Tibial nerve (tissue), 4 donors: ENCODE results near the gene ZNF45. TPM values are rescaled to one million over a fixed set of nuclear protein-coding genes. Genes with fewer than 3 reads are reported as not detected.

Source experiments
- DNase-seq, 2 donors: peaks; one replicate each; pipeline ENCODE4 v3.0.0-alpha.2; 2019; ENCODE audit warnings: low spot score in 2 of 2
- H3K27ac ChIP-seq, 4 donors: fragments of 200-600 bp; sonication (generic) in 3 of 4; one replicate each; pipeline ENCODE4 v1.5.1; 2017 to 2019; ENCODE audit warnings: mild to moderate bottlenecking in 1 of 4
- H3K27me3 ChIP-seq, 2 donors: fragments of 200-600 bp; sonication (generic) in 1 of 2; one replicate each; pipeline versions ENCODE4 v1.5.1 to v1.6.0; 2017 to 2019
- H3K36me3 ChIP-seq, 3 donors: fragments of 200-600 bp; sonication (generic); one replicate each; pipeline ENCODE4 v1.5.1; 2018 to 2019
- H3K4me1 ChIP-seq, 4 donors: fragments of 200-600 bp; sonication (generic) in 3 of 4; one replicate each; pipeline ENCODE4 v1.5.1; 2017 to 2019
- H3K4me3 ChIP-seq, 4 donors: fragments of 200-600 bp; sonication (generic) in 3 of 4; one replicate each; pipeline ENCODE4 v1.5.1; 2017 to 2019; ENCODE audit warnings: mild to moderate bottlenecking in 1 of 4, moderate library complexity in 1 of 4
- H3K9me3 ChIP-seq, 4 donors: fragments of 200-600 bp; sonication (generic) in 3 of 4; one replicate each; pipeline ENCODE4 v1.5.1; 2017 to 2019
- EP300 ChIP-seq, 2 donors: sonication (generic); formaldehyde crosslinking; IDR thresholded peaks; one replicate each; pipeline ENCODE4 v1.6.1; 2017; ENCODE audit warnings: antibody characterized with exemption in 2 of 2, mild to moderate bottlenecking in 1 of 2
- POLR2A ChIP-seq, 2 donors: fragments of 450-650 bp; IDR thresholded peaks; one replicate each; pipeline ENCODE4 v1.6.1; 2017; ENCODE audit warnings: antibody characterized with exemption in 2 of 2, mild to moderate bottlenecking in 2 of 2, moderate library complexity in 2 of 2
- WGBS, 2 donors: methylation state at CpG; one replicate each; pipeline ENCODE4 v1.1.5; 2018; 5-methylcytosine and 5-hydroxymethylcytosine counted together
- total RNA-seq, 4 donors: library from RNA; depleted of rRNA; stranded (reverse); fragments of >200 nt; gene quantifications; one replicate each; pipeline ENCODE4 v1.1.0, GENCODE V29; 2016
- TF ChIP-seq, protein P1 (sequence below), 5 experiments: fragments of 200-600 bp in 3 of 5; fragments of 450-650 bp in 2 of 5; sonication (generic) in 3 of 5; IDR thresholded peaks; one replicate each; pipeline ENCODE4 v1.5.1; 2016 to 2019; ENCODE audit warnings: antibody characterized with exemption in 5 of 5, mild to moderate bottlenecking in 3 of 5, moderate library complexity in 2 of 5

Gene ZNF45
- total RNA-seq, 4 donors from 2014 or later: 8.7 to 26.9 (median 17.7) TPM

DNA sequence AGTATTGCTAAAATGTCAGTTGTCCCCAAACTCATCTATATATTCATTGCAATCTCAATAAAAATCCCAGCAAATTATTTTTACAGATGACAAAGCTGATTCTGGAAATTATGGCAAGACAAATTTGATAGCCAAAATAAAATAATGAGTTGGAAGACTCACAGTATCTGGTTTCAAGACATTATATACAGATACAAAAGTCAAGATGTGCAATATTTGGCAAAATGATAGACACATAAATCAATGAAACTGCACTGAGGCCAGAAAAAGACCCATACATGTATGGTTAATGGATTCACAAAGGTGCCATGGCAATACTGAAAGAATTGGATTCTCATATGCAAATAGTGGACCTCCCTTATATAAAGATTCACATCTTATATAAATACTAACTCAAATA, 24.2 kb downstream of the ZNF45 start:
- peaks cover 0 to 98% (median 57%) of the 10 kb centered on the region in 4 donors for H3K9me3 ChIP-seq
- no peak overlapping the region for H3K4me3 ChIP-seq
- no peak for DNase-seq
- H3K27ac ChIP-seq: no peak overlapping the region
- H3K36me3 ChIP-seq: peaks cover 0 to 54% (median 20%) of the 10 kb centered on the region in 3 donors
- TF ChIP-seq EP300 (IDR thresholded peaks at IDR 0.05): no peak
- TF ChIP-seq POLR2A (IDR thresholded peaks at IDR 0.05): no peak
- no peaks in the 10 kb centered on the region for H3K27me3 ChIP-seq
- no peaks in the 10 kb centered on the region for H3K4me1 ChIP-seq

DNA sequence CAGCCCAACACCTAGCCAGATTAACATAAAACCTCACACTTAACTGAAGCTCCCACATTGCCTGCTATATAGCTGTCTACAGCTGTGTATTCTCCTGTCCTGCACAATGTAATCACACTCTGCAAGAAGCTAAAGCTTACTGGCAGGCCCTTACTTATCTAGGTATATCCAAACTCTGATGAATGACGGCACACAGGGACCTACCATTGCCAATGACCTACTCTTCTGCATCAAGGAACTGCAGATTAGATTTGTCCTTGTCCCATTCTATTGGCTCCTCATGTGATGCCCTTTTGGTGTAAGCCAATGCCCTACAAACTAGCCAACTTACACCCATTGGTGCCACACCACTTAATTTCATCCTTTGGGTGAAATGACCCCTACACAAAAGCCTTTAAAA, 26.4 kb downstream of the ZNF45 start:
- Histone ChIP-seq H3K4me3 (no peak overlapping the region), H3K27ac (no peak overlapping the region), H3K4me1 (no peaks in the 10 kb centered on the region), H3K27me3 (no peaks in the 10 kb centered on the region), H3K9me3 (peaks cover 0 to 96% (median 43%) of the 10 kb centered on the region in 4 donors), H3K36me3 (peaks cover 0 to 32% (median 0%) of the 10 kb centered on the region in 3 donors)
- DNase-seq: no peak
- TF ChIP-seq, protein P1, sequence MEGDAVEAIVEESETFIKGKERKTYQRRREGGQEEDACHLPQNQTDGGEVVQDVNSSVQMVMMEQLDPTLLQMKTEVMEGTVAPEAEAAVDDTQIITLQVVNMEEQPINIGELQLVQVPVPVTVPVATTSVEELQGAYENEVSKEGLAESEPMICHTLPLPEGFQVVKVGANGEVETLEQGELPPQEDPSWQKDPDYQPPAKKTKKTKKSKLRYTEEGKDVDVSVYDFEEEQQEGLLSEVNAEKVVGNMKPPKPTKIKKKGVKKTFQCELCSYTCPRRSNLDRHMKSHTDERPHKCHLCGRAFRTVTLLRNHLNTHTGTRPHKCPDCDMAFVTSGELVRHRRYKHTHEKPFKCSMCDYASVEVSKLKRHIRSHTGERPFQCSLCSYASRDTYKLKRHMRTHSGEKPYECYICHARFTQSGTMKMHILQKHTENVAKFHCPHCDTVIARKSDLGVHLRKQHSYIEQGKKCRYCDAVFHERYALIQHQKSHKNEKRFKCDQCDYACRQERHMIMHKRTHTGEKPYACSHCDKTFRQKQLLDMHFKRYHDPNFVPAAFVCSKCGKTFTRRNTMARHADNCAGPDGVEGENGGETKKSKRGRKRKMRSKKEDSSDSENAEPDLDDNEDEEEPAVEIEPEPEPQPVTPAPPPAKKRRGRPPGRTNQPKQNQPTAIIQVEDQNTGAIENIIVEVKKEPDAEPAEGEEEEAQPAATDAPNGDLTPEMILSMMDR (IDR thresholded peaks at IDR 0.05): no peak
- TF ChIP-seq EP300 (IDR thresholded peaks at IDR 0.05): no peak
- TF ChIP-seq POLR2A (IDR thresholded peaks at IDR 0.05): no peak
- WGBS, 2 donors: 93 to 100% methylated on average over 1 of the region's 1 CpG

DNA sequence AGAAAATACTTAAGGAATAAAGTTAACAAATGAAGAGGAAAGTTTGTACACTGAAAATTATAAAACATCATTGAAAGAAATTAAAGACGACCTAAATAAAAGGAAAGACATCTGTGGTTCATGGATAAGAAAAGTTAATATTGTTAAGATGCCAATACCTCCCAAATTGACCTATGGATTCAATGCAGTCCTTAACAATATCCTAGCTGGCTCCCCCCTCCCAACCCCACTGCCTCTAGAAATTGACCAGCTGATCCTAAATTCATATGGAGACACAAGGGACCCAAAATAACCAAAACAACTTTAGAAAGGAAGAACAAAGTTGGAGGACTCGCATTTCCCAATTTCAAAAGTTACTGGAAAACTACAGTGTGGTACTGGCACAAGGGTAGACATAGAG, 28.3 kb downstream of the ZNF45 start:
- H3K4me1 ChIP-seq: peaks cover 0 to 2% (median 0%) of the 10 kb centered on the region in 4 donors
- DNase-seq: no peak
- H3K9me3 ChIP-seq: peaks cover 0 to 96% (median 28%) of the 10 kb centered on the region in 4 donors
- peaks cover 0 to 13% (median 0%) of the 10 kb centered on the region in 3 donors for H3K36me3 ChIP-seq
- no peak overlapping the region for H3K4me3 ChIP-seq
- 95 to 97% methylated on average over 2 of the region's 2 CpGs for WGBS, 2 donors
- H3K27ac ChIP-seq: no peak overlapping the region
- no peaks in the 10 kb centered on the region for H3K27me3 ChIP-seq
- TF ChIP-seq POLR2A (IDR thresholded peaks at IDR 0.05) (no peak), EP300 (IDR thresholded peaks at IDR 0.05) (no peak)
- TF ChIP-seq, protein P1 (IDR thresholded peaks at IDR 0.05): no peak

DNA sequence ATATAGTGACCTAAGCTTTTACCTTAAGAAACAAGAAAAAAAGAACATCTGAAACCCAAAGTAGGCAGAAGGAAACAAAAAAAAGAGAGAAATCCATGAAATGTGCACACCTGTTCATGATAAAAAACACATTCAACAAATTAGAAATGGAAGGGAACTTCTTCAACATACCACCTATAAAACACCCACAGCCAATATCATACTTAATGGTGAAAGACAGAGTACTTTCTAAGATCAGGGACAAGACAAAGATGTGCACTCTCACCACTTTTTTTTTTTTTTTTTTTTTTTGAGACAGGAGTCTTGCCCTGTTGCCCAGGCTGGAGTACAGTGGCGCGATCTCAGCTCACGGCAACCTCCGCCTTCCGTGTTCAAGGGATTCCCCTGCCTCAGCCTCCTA, 29.2 kb downstream of the ZNF45 start:
- no peaks in the 10 kb centered on the region for H3K27me3 ChIP-seq
- peaks cover 0 to 8% (median 0%) of the 10 kb centered on the region in 4 donors for H3K4me1 ChIP-seq
- peaks cover 0 to 8% (median 0%) of the 10 kb centered on the region in 3 donors for H3K36me3 ChIP-seq
- H3K27ac ChIP-seq: no peak overlapping the region
- H3K4me3 ChIP-seq: no peak overlapping the region
- peaks cover 0 to 96% (median 23%) of the 10 kb centered on the region in 4 donors for H3K9me3 ChIP-seq
- WGBS, 2 donors: 93 to 96% methylated on average over 5 of the region's 5 CpGs
- DNase-seq: no peak
- TF ChIP-seq EP300 (IDR thresholded peaks at IDR 0.05): no peak
- TF ChIP-seq, protein P1 (IDR thresholded peaks at IDR 0.05): no peak

DNA sequence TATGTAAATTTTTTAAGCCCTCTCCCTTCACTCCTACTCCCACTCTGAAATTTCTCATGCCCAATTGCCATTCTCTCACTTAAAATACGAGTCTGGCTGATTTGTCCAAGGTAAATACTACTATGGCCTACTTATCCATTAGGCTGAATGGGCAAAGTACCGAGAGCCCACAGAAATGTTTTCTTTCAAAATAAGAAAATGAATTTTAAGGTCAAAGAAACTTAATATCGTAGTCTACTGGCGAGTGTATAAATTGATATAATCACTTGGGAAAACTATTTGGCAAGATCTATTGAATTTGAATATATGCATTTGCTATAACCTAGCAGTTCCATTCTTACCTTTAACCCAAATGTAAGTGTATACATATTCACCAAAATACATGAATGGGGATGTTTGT, 32.7 kb downstream of the ZNF45 start:
- TF ChIP-seq, protein P1 (IDR thresholded peaks at IDR 0.05): no peak
- TF ChIP-seq EP300 (IDR thresholded peaks at IDR 0.05): no peak
- no peak for TF ChIP-seq POLR2A (IDR thresholded peaks at IDR 0.05)
- WGBS, 2 donors: 89 to 95% methylated on average over 4 of the region's 4 CpGs
- Histone ChIP-seq H3K27ac (no peak overlapping the region), H3K4me1 (peaks cover 0 to 8% (median 0%) of the 10 kb centered on the region in 4 donors), H3K9me3 (peaks cover 0 to 97% (median 16%) of the 10 kb centered on the region in 4 donors), H3K27me3 (no peaks in the 10 kb centered on the region), H3K36me3 (peaks cover 0 to 17% (median 0%) of the 10 kb centered on the region in 3 donors), H3K4me3 (peak overlapping the region in 1 of 4 donors; percentile 47)
- no peak for DNase-seq
